HG02943 (cell line): ENCODE measurements around the gene MYCBPAP.

Experiments
- ATAC-seq: cut with Tn5 transposase; IDR thresholded peaks from one replicate; pipeline ENCODE4 v1.9.1; 2021; ENCODE audit warnings: mild to moderate bottlenecking, low read depth, moderate library complexity; ENCODE audit not compliant: unreplicated experiment

The MYCBPAP gene, protein sequence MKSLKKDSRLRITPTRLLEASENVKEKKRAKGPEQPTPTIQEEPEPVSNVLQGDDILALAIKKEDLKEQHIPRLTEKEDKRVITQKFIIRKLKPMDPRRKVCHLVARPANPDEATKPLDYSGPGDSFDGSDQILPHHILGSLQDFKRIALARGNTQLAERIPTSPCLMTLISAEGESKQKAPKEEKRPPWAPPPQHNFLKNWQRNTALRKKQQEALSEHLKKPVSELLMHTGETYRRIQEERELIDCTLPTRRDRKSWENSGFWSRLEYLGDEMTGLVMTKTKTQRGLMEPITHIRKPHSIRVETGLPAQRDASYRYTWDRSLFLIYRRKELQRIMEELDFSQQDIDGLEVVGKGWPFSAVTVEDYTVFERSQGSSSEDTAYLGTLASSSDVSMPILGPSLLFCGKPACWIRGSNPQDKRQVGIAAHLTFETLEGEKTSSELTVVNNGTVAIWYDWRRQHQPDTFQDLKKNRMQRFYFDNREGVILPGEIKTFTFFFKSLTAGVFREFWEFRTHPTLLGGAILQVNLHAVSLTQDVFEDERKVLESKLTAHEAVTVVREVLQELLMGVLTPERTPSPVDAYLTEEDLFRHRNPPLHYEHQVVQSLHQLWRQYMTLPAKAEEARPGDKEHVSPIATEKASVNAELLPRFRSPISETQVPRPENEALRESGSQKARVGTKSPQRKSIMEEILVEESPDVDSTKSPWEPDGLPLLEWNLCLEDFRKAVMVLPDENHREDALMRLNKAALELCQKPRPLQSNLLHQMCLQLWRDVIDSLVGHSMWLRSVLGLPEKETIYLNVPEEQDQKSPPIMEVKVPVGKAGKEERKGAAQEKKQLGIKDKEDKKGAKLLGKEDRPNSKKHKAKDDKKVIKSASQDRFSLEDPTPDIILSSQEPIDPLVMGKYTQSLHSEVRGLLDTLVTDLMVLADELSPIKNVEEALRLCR

DNA sequence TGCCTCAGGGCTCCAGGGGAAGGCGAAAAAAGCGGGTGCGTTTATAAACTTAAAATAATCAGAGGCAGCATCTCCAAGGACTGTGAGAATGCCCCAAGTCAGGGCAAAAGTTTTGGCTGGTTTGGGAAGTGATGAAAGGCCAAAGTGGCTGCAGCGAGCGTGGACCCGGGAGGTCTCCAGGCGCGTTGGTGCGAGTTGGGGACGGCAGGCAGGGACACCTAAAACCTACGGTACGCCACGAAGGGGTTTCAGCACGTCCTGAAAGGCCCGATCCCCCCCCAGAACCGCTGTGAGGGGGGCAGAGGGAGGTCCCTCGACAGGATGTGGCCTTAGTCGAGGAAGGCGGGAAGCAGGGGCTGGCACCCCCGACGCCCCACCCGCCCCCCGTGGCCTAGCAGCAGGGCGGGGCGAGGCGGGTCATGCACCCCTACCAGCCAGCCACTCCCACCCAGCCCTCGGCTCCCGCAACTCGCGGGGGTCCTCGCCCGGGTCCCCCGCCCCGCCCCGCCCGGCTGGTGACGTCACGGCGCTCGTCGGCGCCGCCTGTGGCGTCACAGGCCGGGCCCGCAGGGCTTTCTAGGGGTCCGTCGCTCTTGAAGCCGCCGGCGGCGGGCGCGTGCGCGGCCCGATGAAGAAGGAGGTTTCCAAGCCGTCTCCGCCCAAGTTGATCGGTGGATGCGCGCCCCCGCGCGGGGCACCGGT is at the start of gene MYCBPAP:
Gene MYCBPAP (plus strand): TSS at position 569 of the 702 bp plus-strand sequence. CDS start 236 bp downstream, outside the sequence.
- ATAC-seq: no peak

DNA sequence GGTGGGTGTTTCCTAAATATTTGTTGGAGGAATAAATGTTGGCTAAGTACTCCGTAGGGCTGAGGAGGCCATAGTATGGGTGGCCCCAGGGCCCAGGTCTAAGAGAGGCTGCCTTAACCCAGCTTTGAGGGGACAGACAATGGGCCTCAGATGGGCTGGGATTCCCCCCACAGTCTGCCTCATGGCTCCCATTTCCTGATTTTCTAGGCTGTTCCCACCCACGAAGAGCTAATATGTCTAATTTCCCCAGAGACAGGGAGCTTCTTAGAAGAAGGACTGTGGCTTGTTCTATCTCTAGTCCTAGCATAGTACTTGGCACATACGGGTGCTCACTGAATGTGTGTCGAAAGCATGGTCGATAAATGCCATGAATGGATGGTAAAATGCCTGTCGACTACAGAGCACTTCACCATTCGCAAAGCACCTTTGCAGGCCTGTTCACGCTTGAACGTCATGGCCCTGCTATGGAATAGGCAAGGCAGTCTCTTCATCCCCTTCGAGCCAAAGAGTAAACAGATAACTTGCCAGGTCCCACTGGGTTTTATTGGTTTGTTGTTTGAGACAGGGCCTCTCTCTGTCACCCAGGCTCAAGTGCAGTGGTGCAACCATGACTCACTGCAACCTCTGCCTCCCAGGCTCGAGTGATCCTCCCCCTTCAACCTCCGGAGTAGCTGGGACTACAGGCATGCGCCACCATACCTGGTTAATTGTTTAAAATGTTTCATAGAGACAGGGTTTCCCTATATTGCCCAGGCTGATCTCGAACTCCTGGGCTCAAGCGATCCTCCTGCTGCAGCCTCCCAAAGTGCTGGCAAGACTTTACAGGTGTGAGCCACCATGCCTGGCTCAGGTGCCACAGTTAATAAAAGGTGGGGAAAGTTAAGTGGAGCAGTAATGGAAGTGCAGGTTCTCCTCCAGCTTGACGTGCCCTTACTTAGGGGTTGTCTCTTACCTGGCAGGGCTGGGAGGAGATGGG is 49.2 kb upstream of the MYCBPAP start:
- ATAC-seq: no peak

DNA sequence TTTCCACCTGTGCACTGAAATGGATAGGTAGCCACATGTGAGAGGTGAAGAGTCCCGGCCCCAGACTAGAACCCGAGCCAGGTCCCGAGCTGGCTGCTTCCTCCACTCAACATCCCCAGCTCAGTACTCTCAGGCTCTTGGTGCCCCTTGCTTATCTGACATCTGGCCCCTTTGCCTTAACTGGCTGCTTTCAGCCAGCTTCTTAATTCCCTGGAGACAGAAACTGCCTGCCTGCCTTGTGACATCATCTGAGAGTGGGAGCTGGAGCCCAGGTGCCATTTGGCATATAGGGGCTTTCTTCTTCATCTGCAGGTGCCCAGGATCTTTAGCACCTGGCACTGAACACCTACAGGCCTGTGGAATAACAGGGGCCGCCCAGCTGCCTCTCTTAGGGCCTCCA is 48.5 kb upstream of the MYCBPAP start:
- no peak for ATAC-seq

DNA sequence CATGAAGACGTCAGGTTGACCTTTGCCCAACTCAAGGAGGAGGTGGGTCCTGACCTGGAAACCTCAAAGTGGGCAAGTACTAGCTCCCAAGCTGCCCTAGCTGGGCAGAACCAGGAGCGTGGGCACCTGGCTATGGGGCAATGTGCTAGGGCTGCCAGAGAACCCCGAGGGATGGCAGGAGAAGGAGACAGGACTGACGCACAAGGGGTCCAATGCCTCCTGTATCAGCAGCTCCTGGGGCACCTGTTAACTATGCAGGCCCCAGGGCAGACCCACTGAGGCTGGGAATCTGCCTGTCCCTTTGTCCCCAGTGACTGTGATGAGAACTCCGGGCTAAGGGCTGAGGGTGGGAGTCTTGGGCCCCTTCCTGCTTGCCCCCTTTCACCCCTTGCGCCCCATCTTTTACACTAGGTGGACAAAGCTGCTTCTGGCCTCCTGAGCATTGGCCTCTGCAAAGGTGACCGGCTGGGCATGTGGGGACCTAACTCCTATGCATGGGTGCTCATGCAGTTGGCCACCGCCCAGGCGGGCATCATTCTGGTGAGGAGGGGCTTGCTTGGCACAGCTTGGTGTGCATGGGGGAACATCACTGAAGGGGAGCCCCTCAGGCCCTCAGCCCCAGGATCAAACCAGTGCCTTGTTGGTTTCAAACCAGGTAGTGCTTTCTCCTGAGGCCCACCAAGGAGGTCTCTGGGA is 47.3 kb upstream of the MYCBPAP start:
- ATAC-seq: no peak

DNA sequence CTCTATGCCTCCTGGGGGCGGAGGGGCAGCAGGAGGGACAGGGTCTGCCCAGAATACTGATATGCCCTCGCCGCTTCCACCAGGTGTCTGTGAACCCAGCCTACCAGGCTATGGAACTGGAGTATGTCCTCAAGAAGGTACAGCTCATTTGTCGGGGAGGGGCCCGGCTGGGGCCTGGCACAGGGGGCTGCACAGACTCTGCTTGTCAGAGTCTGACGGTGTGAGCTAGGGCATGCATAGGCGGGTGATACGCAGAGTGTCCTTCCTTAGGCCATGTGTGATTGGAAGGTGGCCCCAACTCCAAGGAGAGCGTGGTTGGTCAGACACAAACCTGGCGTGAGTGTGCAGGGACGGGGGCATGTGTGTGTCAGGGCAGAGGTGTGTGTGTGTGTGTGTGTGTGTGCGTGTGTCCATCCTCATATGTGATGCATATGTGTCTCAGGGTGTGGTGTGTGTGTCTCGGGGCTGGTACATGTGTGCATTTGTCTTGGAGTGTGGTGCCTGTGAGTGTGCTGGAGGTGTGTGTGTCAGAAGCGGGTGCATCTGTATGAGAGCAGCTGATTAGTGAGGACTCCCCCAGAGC is 46.6 kb upstream of the MYCBPAP start:
- ATAC-seq: no peak

DNA sequence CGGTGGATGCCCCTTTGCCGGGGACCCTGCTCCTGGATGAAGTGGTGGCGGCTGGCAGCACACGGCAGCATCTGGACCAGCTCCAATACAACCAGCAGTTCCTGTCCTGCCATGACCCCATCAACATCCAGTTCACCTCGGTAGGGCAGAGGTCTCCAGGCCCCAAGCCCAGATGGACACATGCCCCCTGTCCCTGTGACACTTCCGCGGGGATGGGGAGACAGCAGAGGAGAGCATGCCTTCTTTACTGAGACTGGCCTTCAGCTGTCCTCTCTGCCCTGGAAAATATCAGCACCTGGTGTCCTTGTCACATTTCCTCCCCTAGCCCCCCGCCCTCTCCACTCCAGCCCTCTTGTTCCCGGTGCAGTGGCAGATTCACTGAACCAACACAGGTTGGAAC is 45.8 kb upstream of the MYCBPAP start:
- ATAC-seq: no peak

DNA sequence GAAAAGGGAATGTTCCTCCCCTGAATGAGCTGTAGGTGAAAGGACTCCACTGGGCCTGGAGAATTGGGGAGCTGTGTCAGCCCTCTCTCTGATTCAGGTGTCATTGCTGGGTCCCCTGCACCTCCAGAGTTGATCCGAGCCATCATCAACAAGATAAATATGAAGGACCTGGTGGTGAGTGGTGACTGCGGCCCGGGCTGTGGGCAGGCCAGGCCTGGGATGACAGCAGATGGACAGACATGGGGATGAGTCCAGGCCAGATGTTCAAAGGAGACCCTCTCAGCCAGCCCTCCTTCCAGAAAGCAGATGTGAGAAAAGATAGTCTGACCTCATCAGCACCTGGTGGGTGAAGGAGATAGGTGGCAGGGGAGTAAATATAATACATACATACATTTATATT is 44.1 kb upstream of the MYCBPAP start:
- ATAC-seq: no peak

DNA sequence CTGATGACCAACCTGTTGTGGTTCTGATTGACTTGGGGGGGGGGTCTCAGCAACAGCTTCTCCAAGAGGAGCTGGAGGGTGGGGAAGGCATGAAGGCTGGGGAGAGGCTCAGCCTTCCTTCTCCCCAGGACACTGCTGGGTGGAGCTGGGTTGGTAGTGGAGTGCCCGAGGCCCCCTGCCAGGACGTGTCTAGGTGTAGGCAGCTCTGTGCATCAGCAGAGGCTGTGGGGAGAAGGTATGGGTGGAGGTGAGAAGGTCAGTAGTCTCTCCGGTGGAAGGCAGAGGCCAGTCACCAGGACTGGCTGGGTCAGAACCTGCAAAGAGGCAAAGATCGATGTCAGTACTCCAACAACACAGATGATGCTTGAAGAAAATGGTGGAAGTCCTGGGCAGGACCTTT is 43.5 kb upstream of the MYCBPAP start:
- ATAC-seq: no peak

DNA sequence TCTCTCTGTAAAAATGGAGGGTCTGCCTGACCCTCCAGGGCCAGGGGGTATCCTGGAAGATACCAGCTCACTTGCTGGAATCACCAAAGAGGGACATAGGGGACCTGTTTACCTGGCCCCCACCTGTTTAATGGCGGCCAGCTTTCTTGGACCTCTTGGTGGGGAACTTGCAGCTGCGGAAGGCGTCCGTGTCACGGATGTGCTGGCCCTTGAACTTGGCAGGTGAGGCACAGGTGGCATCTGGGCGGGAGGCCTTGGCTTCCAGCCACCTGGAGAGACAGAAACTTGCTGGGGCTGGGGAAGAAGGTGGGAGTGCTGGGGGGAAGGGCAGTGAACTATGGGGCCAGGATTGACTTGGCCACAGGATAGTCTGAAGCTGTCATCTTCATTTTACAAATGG is 43.1 kb upstream of the MYCBPAP start:
- no peak for ATAC-seq

DNA sequence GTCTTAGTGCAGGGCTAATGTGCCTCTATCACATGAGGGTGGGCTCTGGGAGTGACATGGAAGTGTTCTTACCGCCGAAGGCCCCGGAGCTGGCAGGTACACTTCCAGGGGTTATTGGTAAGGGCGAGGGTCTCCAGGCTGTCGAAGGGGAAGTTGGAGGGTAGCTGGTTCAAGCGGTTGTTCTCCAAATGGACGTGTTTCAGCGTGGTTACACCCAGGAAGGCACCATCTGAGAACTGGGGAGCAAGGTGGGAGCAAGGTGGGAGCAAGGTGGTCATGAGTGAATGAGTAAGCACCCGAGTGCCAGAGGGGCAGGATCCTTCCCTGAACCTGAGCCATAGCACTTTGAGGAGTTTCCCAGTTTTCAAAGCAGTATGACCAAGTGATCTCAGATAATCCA is 42.6 kb upstream of the MYCBPAP start:
- ATAC-seq: no peak

DNA sequence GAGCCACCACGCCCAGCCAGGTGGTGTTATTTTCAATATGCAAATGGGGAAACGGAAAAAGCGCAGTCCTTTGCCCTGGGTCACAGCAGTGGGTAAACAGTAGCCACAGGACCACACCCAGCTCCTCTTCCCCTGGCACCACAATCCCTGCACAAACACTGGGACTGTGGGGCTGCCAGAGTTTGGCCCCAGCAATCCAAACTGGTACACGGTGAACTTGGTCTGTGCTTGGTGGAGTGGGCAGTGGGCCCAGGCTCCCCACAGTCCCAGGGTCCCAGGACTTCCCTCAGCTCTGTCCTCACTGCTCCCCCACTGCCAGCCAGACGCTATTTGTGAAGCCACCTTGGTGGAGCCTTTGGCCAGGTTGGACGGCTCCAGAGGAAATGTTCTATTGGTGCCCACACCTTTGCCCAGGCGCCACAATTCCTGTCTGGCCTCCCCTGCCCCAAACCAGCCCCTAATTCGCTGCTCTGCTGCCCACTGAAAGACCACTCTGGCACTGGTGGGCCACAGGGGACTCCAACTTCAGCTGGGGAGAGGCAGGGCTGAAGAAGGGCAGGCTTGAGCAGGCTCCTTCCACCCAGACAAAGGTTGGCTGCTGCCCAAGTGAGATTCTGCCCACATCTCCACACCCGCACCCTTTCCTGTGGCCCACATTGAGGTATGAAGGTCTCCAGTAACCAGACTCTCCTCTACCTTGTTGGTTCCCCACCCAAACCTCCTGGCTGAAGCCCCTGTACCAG is 41.7 kb upstream of the MYCBPAP start:
- no peak for ATAC-seq

DNA sequence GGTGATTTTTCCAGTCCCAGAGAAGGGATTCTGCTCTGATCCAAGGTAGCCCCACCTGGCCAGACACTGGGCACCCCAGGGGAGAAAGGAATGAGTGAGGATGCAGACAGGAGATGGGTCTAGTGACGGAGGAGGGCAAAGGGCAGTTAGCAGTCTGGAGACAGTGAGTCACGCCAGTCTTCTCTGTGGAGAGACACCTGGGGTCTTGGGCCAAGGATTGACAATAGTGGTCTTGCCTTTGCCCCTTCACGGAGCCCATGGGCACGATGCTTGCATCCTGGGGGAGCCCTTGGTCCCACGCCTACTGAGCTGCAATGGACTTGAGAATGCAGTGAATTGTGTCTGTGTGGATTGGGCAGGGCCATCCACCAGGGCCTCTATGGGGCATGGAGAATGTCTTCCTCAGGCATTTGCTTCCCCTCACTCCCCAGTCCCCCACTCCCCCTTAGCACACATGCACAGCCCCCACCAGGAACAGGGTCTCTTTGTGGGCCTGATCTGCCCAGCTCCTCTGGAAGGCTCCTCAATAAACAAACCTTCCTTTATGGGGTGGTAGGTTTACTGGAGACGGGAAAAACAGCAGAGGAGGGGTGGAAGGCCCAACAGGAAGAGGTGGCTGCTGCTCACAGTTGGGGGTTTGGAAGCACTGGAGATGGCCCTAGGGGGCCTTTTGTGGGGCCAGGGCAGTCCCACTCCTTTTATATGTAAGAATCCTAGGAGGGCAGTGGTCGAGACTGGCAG is 41.0 kb upstream of the MYCBPAP start:
- ATAC-seq: no peak

DNA sequence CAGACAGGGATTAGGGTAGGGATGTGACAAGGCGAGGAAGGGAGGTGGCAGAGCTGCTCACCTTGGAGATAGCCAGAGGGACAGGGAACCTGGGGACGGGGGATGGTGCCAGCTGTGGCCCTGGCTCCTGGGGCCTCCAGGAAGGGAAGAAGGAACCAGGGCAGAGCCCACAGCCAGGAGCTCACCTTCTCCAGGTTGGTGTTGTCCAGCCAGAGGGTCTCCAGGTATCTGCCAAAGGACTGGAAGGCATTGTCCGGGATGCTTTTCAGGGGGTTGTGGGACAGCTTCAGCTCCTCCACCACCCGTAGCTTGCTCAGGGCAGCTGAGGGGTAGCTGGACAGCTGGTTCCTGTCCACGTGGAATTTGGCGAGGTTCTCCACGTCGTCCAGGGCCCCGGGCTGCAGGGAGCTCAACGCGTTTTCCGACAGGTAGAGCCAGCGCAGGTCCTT is 40.4 kb upstream of the MYCBPAP start:
- ATAC-seq: no peak

DNA sequence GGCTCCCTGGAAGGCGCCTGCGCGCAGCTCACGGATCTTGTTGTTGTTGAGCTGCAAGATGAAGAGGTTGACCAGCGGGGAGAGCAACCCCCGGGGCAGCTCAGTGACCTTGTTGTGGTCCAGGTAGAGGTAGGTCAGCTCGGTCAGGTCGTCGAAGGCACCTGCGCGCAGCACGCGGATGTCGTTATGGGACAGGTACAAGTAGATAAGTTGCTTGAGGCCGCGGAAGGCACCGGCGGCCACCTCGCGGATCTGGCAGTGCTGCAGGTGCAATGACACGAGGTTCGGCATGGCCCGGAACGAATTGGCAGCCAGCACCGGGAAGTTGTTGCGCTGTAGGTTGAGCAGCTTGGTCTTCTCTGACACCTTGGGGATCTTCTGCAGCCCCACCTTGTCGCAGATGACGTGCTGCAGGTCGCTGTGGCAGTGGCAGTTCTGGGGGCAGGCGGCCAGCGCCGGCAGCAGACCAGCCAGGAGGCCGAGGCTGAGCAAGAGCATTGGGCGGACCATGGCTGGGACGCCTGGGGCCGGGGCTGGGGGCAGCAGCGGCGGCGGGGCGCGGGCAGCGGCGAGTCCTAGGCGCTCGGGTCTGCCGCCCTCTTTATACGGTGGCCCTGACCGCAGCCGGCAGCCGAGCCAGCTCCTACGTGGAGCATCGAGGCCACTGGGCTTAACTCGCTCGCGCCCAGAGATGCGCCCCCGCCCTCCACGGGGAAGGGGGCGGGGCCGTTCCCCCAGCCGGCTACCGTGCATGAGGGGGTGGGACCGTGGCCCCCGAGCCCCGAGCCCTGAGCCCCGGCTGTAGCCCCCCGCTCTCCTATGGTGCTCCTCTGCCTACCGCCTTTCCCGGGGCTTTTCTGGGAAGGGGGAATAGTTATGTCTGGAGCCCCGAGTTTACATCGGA is 39.7 kb upstream of the MYCBPAP start, which contains the start of gene CHAD:
Gene CHAD (minus strand): TSS at position 577 of the 904 bp plus-strand sequence. CDS start 67 bp downstream, at position 510.
- ATAC-seq: no peak

DNA sequence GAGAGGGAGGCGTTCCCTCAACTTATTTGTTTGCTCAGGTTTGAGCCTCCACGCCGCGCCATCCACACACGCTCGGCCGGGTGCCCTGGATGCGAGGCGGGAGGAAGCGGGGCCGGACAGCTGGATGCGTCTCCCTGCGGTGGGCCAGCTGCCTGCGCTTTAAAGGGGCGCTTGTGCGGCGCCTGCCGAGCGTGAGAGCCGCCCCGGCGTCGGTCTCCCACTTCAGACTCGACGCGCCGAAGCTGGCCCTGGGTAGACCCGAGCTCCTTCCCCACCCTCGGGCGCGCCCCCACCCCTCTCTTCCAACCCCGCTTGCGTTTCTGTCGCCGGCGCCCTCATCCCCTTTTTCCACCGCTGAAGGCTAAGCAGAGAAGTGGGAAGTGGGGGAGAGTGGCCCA is 39.0 kb upstream of the MYCBPAP start:
- ATAC-seq: no peak

DNA sequence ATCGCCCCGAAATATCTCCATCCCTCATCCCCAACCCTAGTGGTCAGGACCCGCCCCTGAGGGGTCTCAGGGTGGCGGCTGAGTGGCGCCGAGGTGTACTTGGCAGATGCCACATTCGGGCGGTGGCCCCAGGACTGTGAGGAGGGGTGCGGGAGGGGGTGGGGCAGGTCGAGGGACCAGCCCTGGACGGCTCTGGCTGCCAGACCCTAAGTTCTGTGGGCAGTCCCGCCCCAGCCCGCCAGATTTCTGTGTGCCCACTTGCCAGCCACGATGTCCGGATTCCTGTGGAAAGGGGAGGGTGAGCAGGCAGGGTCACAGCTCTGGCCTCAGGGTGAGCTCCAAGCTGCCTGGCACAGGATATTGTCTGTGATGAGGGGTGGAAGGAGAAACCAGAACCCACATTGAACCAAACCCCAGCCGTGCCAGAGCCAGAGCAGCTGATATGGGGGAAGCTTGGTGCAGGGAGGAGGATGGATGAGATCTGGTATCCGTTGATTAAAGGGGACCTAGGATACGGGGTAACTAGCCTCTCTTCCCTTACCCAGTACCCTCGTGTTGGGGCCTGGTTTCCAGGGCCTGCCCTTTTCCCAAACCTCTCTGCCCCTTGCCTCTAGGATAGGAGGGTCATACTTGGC is 38.5 kb upstream of the MYCBPAP start:
- no peak for ATAC-seq
